ENCODE results near the gene CDK5. TPM values are rescaled to one million over a fixed set of nuclear protein-coding genes. Genes with fewer than 3 reads are reported as not detected.
A peak's percentile ranks its signal among the peaks of the same experiment; 100 is the strongest.

Gene CDK5
- total RNA-seq, 1 donor from 2014 or later: 17.5 TPM

DNA sequence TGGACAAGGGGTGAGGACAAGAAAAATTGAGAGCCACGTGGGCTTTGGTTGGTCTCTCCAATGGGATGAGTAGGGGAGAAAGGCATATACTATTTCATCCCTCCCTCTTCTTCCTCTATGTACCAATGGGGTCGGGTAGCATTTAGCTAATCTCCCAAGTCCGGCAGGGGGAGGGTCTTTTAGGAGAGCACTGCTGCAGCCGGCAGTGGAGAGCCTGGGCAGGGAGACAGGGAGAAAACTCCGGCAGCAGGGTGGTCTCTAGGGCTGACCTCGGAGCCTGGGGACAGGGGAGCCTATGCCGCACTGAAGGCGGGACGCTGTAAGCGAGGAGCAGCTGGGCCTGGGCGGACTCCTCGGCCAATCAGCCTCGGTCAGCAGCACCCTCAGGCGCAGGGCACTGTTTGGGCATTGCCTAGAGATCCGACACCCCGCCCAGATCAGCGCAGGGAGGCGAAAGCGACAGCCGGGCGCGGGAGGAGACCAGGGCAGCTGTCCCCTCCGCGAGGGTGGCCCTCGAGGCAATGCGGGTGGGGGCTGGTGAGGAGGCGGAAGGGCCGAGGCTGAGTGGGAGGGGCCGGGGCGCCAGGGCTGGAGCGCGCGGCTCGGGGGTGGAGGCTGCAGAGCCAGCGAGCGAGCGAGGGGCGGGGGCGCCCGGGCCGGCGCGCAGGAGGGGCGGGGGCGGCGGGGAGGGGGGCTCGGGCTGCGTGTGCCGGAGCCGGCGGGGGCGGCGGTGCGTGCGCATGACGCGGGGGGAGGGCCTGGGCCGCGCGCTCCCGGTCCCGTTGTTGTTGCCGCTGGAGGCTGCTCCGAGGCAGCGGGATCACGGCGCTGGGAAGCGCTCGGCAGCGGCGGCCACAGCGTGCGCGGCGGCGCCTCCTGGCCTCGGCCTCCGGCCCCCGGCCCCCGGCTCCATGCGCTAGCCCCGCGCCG is 28.3 kb upstream of the CDK5 start, which contains the start of gene AGAP3:
Gene AGAP3, plus strand, starts transcription at position 785 of the 930 bp plus-strand sequence. CDS start 267 bp downstream, outside the sequence.
- TF ChIP-seq, protein P1, sequence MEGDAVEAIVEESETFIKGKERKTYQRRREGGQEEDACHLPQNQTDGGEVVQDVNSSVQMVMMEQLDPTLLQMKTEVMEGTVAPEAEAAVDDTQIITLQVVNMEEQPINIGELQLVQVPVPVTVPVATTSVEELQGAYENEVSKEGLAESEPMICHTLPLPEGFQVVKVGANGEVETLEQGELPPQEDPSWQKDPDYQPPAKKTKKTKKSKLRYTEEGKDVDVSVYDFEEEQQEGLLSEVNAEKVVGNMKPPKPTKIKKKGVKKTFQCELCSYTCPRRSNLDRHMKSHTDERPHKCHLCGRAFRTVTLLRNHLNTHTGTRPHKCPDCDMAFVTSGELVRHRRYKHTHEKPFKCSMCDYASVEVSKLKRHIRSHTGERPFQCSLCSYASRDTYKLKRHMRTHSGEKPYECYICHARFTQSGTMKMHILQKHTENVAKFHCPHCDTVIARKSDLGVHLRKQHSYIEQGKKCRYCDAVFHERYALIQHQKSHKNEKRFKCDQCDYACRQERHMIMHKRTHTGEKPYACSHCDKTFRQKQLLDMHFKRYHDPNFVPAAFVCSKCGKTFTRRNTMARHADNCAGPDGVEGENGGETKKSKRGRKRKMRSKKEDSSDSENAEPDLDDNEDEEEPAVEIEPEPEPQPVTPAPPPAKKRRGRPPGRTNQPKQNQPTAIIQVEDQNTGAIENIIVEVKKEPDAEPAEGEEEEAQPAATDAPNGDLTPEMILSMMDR (IDR thresholded peaks at IDR 0.05; ENCODE audit: unreplicated experiment): no peak
- H3K4me1 Mint-ChIP-seq: peaks cover 47% of the 10 kb centered on the region
- H3K36me3 Mint-ChIP-seq: no peaks in the 10 kb centered on the region

DNA sequence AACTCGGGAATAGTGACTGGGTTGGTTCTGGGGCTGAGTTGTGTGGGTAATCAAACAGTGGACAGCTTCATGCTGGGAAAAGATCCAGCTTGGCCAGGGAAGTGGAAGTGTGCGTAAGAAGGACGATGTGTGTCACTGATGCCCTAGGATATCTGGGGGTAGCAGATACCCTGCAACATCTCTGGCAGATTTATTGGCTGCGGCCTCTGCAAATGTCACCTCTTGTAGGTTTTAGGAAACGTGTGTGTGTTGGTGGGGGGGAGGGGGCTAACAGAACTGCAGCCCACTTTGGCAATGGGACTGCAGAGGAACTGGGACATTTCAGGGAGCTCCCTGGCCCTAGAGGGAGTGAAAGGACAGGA is 27.6 kb upstream of the CDK5 start:
- DNase-seq (ENCODE audit: low spot score in 2 of 2, unreplicated experiment in 2 of 2): no peak
- Mint-ChIP-seq H3K4me1 (peaks cover 49% of the 10 kb centered on the region), H3K4me3 (peak overlapping the region; percentile 82), H3K27me3 (ENCODE audit: low read depth) (no peaks in the 10 kb centered on the region), H3K36me3 (no peaks in the 10 kb centered on the region), H3K27ac (peak overlapping the region; percentile 81), H3K9me3 (no peaks in the 10 kb centered on the region)
- TF ChIP-seq, protein P1 (IDR thresholded peaks at IDR 0.05; ENCODE audit: unreplicated experiment): no peak

More for the DNA sequence above, 28.3 kb upstream of the CDK5 start, which contains the start of gene AGAP3:
- H3K4me3 Mint-ChIP-seq: peak within 1 kb of the TSS; percentile 87
- peak; percentile 65 to 78 for DNase-seq (ENCODE audit: low spot score in 2 of 2, unreplicated experiment in 2 of 2)
- no peaks in the 10 kb centered on the region for H3K27me3 Mint-ChIP-seq (ENCODE audit: low read depth)
- H3K9me3 Mint-ChIP-seq: no peaks in the 10 kb centered on the region
- peak within 1 kb of the TSS; percentile 85 for H3K27ac Mint-ChIP-seq

GRCh38 chr7:151083824-151084160 is 26.1 kb upstream of the CDK5 start:
- Mint-ChIP-seq H3K36me3 (no peaks in the 10 kb centered on the region), H3K4me1 (peaks cover 49% of the 10 kb centered on the region), H3K27ac (no peak overlapping the region), H3K27me3 (ENCODE audit: low read depth) (no peaks in the 10 kb centered on the region), H3K4me3 (peak overlapping the region; percentile 65), H3K9me3 (no peaks in the 10 kb centered on the region)
- TF ChIP-seq, protein P1 (IDR thresholded peaks at IDR 0.05; ENCODE audit: unreplicated experiment): no peak
- DNase-seq (ENCODE audit: low spot score in 2 of 2, unreplicated experiment in 2 of 2): no peak

DNA sequence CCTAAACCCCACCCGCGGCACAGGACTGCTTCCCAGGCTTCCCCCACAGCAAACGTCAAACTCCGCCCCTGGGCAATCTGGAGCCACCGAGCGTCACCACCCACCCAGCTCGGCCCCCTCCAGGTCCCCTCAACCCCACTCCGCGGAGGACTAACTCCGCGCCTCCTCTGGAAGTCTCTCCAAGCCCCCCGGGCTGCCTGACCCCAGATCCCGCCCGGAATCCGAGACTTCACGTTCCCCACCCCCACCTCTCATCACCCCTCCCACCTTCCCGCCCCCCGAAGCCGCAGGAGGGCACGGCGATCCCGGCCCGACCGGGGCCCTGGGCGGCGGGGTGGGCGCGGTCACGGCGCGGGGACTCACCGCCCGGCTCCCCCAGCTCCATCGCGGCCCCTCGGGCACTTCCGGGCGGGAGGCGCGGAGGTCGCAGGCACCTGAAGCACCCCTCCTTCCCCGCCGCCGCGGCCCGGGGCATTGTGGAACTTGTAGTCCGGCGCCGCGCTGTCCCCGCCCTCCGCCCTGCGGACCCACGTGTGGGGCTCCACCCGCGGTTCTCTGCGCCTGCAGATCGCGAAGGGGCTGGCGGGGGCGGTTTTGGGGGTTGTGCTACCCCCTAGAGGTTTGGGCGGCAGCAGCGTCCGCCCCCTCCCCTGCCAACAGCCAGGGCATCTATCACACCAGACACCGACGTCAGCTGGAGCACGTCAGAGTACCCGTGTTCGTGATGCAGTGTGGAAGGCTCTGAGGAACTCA is 25.6 kb upstream of the CDK5 start, which contains the start of gene TMUB1:
Gene TMUB1, minus strand, starts transcription at position 423 of the 753 bp plus-strand sequence. CDS start 930 bp downstream, outside the sequence.
- H3K36me3 Mint-ChIP-seq: no peaks in the 10 kb centered on the region
- peak within 1 kb of the TSS; percentile 72 for H3K4me3 Mint-ChIP-seq
- peaks cover 46% of the 10 kb centered on the region for H3K4me1 Mint-ChIP-seq
- TF ChIP-seq, protein P1 (IDR thresholded peaks at IDR 0.05; ENCODE audit: unreplicated experiment): no peak
- H3K27ac Mint-ChIP-seq: peak within 1 kb of the TSS; percentile 41
- DNase-seq (ENCODE audit: low spot score in 2 of 2, unreplicated experiment in 2 of 2): peak in 1 of 2 experiments; percentile 80
- H3K9me3 Mint-ChIP-seq: no peaks in the 10 kb centered on the region
- no peaks in the 10 kb centered on the region for H3K27me3 Mint-ChIP-seq (ENCODE audit: low read depth)

- H3K27me3 Mint-ChIP-seq (ENCODE audit: low read depth): no peaks in the 10 kb centered on the region
- TF ChIP-seq, protein P1 (IDR thresholded peaks at IDR 0.05; ENCODE audit: unreplicated experiment): no peak
- peak overlapping the region; percentile 41 for H3K27ac Mint-ChIP-seq
- DNase-seq (ENCODE audit: low spot score in 2 of 2, unreplicated experiment in 2 of 2): no peak
- H3K9me3 Mint-ChIP-seq: no peaks in the 10 kb centered on the region
- H3K36me3 Mint-ChIP-seq: no peaks in the 10 kb centered on the region
- peak overlapping the region; percentile 72 for H3K4me3 Mint-ChIP-seq
- peaks cover 46% of the 10 kb centered on the region for H3K4me1 Mint-ChIP-seq
Measured at GRCh38 chr7:151082141-151083070, 24.7 kb upstream of the CDK5 start.

Measured in mesothelial cell of epicardium (in vitro differentiated cells).